ENCODE measurements around the gene KPNA1.
A peak's percentile ranks its signal among the peaks of the same experiment; 100 is the strongest.
"Not testable (repeated sequence)": the region's sequence is repeated elsewhere in the genome, so short reads cannot be mapped to it uniquely, and the experiment has no call there.

Gene KPNA1

GRCh38 chr3:122516846-122517360 is 2.2 kb upstream of the KPNA1 start:
- DNase-seq, result no peak

GRCh38 chr3:122515870-122516269 is 1.1 kb upstream of the KPNA1 start:
- DNase-seq, result no peak

GRCh38 chr3:122515020-122515468 is 305 bp upstream of the KPNA1 start:
- DNase-seq, result no peak

- DNase-seq, result no peak
These were observed 1.2 kb downstream of the KPNA1 start for GRCh38 chr3:122513386-122514122.

- DNase-seq, result no peak
These were observed 2.5 kb downstream of the KPNA1 start for GRCh38 chr3:122512284-122512683.

GRCh38 chr3:122510878-122511535 is 3.7 kb downstream of the KPNA1 start:
- DNase-seq, result no peak

- not testable (repeated sequence) for DNase-seq
These were observed 5.8 kb downstream of the KPNA1 start for GRCh38 chr3:122508944-122509343.

- no peak for DNase-seq
These were observed 6.4 kb downstream of the KPNA1 start for GRCh38 chr3:122508135-122508914.

GRCh38 chr3:122506450-122506849 is 8.3 kb downstream of the KPNA1 start:
- no peak for DNase-seq

- no peak for DNase-seq
These were observed 9.1 kb downstream of the KPNA1 start for GRCh38 chr3:122505676-122506075.

- no peak for DNase-seq
These were observed 11.8 kb downstream of the KPNA1 start for GRCh38 chr3:122502941-122503340.

- no peak for DNase-seq
These were observed 12.6 kb downstream of the KPNA1 start for GRCh38 chr3:122502139-122502538.

GRCh38 chr3:122500964-122501363 is 13.8 kb downstream of the KPNA1 start:
- DNase-seq, result not testable (repeated sequence)

- DNase-seq, result no peak
These were observed 16.6 kb downstream of the KPNA1 start for GRCh38 chr3:122498152-122498551.

- DNase-seq, result no peak
These were observed 17.3 kb downstream of the KPNA1 start for GRCh38 chr3:122497425-122497824.

GRCh38 chr3:122496508-122496907 is 18.2 kb downstream of the KPNA1 start:
- no peak for DNase-seq

GRCh38 chr3:122493296-122493695 is 21.4 kb downstream of the KPNA1 start:
- peak; percentile 63 for DNase-seq

GRCh38 chr3:122488262-122488973 is 26.3 kb downstream of the KPNA1 start:
- no peak for DNase-seq

- DNase-seq, result peak; percentile 69
These were observed 29.8 kb downstream of the KPNA1 start for GRCh38 chr3:122484985-122485384.

- DNase-seq, result no peak
These were observed 33.3 kb downstream of the KPNA1 start for GRCh38 chr3:122481390-122481789.

- no peak for DNase-seq
These were observed 38.2 kb downstream of the KPNA1 start for GRCh38 chr3:122476532-122476931.

GRCh38 chr3:122475316-122475715 is 39.4 kb downstream of the KPNA1 start:
- DNase-seq, result no peak

GRCh38 chr3:122469659-122470058 is 45.1 kb downstream of the KPNA1 start:
- no peak for DNase-seq

Measured in islet precursor cell (in vitro differentiated cells).